T-helper 2 cell treated with Interferon-gamma antibody and Interleukin-4, amounts not matched to agents 5 μg/mL and 100 μg/mL, for 36 hours (primary cell): ENCODE data around the gene TGFB3.
A peak's percentile ranks its signal among the peaks of the same experiment; 100 is the strongest.

Experiments
- DNase-seq: peaks from one replicate; pipeline ENCODE4 v3.0.0; 2021; ENCODE audit warnings: low spot score
- H3K27ac Mint-ChIP-seq: one replicate; pipeline ENCODE4 v1.8.0; 2021; ENCODE audit warnings: mild to moderate bottlenecking, mixed read lengths
- H3K27me3 Mint-ChIP-seq: one replicate; pipeline ENCODE4 v1.8.0; 2021; ENCODE audit warnings: low read depth, mixed read lengths
- H3K36me3 Mint-ChIP-seq: one replicate; pipeline ENCODE4 v1.8.0; 2021; ENCODE audit warnings: low read depth, mixed read lengths
- H3K4me1 Mint-ChIP-seq: one replicate; pipeline ENCODE4 v1.8.0; 2021; ENCODE audit warnings: low read depth, mixed read lengths
- H3K4me3 Mint-ChIP-seq: one replicate; pipeline ENCODE4 v1.8.0; 2022; ENCODE audit warnings: mild to moderate bottlenecking, moderate library complexity, mixed read lengths
- H3K9me3 Mint-ChIP-seq: one replicate; pipeline ENCODE4 v1.8.0; 2021; ENCODE audit warnings: mixed read lengths

Gene TGFB3

DNA sequence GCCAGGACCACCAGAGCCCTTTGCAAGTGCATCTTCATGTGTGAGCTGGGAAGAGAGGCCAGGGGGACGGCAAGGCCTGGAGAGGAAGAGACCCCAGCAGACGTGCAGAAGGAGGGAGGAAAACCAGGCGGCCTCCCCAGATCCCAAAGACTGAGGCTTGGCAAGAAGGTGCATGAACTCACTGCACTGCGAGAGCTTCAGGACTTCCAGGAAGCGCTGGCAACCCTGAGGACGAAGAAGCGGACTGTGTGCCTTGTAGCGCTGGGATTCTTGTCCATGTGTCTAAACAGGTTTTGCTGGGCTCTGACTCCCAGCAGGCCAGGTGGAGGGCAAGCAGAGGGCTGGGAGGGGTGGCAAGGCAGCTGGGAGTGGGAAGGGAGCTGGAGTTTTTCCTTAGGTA is 939 bp downstream of the TGFB3 start:
- Mint-ChIP-seq H3K9me3 (no peaks in the 10 kb centered on the region), H3K27me3 (peaks cover 22% of the 10 kb centered on the region), H3K4me1 (peaks cover 19% of the 10 kb centered on the region), H3K27ac (peak overlapping the region; percentile 54), H3K4me3 (peak overlapping the region; percentile 85), H3K36me3 (no peaks in the 10 kb centered on the region)
- no peak for DNase-seq

DNA sequence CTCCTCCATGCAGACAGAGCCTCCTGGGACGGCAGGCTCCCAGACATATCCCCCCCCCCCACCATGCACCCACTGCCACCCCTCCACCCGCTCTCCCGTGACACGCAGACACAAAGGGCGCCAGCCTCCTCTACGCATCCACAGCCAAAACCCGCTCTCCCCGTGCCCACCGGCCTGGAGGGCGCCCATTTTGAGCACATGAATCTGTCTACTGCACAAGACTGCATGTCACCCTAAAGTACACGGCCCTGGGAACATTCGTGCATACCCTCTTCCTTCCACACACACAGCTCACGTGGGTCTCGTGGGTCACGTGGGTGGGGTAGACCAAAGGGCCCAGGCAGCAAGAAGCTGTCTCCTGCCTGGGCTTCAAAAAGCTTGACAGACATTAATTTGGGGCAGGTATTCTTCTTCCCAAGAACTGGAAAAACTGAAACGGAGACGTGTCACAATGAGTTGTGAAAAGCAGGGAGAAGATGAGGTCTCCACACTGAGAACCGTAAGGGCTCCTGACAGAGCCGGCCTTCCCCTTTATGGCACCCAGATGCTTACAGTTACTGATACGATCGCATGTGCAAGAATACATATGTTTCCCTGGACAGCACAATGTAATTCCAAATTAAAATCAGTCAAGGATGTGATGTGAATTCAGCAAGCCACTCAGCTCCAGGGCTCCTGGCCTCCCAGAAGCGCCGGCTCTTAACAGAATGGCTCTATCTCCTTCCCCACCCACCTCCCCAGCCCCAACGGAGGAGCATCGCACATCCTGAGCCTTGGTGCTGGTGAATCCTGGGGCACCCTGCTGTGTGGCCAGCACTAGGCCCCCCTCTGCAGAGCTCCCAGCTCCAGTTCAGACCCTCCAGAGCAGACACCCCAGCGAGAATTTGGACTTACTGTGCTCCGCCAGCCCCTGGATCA is 1.9 kb downstream of the TGFB3 start:
- Mint-ChIP-seq H3K36me3 (no peaks in the 10 kb centered on the region), H3K4me1 (peaks cover 17% of the 10 kb centered on the region), H3K27ac (no peak overlapping the region), H3K4me3 (no peak overlapping the region), H3K27me3 (peaks cover 20% of the 10 kb centered on the region), H3K9me3 (no peaks in the 10 kb centered on the region)
- DNase-seq: no peak

- Mint-ChIP-seq H3K9me3 (no peaks in the 10 kb centered on the region), H3K27ac (no peak overlapping the region), H3K36me3 (no peaks in the 10 kb centered on the region), H3K27me3 (peaks cover 14% of the 10 kb centered on the region), H3K4me3 (no peak overlapping the region), H3K4me1 (peaks cover 17% of the 10 kb centered on the region)
- DNase-seq: no peak
Measured at GRCh38 chr14:75979071-75979571, 2.7 kb downstream of the TGFB3 start.

DNA sequence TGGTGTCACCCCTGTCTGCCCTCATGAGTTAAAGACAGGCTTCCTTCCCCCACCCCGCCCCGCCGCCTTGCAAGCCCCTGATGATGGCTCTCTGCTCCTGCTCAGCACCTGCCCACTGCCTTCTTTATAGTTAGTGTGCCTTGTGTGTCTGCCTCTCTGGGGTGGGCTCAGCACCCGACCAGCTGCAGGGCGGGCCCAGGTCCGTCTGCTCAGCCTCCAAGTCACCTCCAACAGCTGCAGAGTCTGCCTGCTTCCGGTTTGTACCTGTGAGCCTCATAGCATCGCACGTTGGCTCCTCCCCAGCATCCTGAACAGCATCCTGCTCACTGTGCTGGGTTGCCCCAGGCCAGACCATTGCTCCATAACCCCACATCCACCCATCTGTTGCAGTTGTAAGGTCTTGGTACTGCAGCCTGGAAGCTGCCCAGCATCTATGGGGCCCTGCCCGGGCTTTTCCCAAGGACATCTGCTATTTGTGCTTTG is 3.5 kb downstream of the TGFB3 start:
- H3K9me3 Mint-ChIP-seq: no peaks in the 10 kb centered on the region
- peaks cover 6% of the 10 kb centered on the region for H3K27me3 Mint-ChIP-seq
- H3K4me1 Mint-ChIP-seq: peaks cover 17% of the 10 kb centered on the region
- H3K27ac Mint-ChIP-seq: no peak overlapping the region
- no peak overlapping the region for H3K4me3 Mint-ChIP-seq
- no peaks in the 10 kb centered on the region for H3K36me3 Mint-ChIP-seq
- DNase-seq: no peak

- Mint-ChIP-seq H3K4me1 (peaks cover 15% of the 10 kb centered on the region), H3K9me3 (no peaks in the 10 kb centered on the region), H3K27me3 (peaks cover 2% of the 10 kb centered on the region), H3K4me3 (no peak overlapping the region), H3K36me3 (no peaks in the 10 kb centered on the region), H3K27ac (no peak overlapping the region)
- DNase-seq: no peak
Measured at GRCh38 chr14:75977582-75977943, 4.2 kb downstream of the TGFB3 start.

- H3K36me3 Mint-ChIP-seq: no peaks in the 10 kb centered on the region
- no peaks in the 10 kb centered on the region for H3K9me3 Mint-ChIP-seq
- no peak for DNase-seq
- H3K4me1 Mint-ChIP-seq: peaks cover 15% of the 10 kb centered on the region
- no peak overlapping the region for H3K4me3 Mint-ChIP-seq
- no peak overlapping the region for H3K27ac Mint-ChIP-seq
- no peaks in the 10 kb centered on the region for H3K27me3 Mint-ChIP-seq
Measured at GRCh38 chr14:75976826-75977581, 4.8 kb downstream of the TGFB3 start.

DNA sequence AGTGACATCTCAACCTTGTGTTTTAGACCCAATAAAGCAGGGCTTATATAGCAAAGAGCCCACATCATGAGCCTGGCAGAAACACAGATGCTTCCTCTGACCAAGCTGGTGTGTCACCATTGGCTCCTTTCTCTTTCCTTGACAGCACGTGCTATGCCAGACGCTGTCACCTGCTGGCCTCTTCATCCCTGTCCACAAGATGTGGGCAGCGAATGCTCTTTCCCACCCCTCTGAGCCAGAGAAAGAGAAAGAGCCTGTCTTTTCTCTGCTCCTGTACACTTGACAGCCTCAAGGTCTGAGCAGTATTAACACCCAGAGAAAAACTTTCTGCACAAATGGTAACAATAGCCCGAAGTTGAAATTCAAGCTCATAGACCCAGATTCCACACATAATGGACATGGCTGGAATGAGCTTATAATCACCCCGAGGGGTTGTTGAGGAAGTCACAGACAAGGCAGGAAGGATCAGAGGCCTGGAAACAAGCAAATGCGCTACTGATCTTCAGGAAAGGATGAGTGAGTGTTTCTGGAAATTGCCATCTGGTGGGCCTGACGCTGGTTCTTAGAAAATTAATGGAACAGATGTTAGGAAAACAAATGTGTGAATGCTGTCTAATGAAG is 8.9 kb downstream of the TGFB3 start:
- Mint-ChIP-seq H3K4me3 (no peak overlapping the region), H3K36me3 (no peaks in the 10 kb centered on the region), H3K27ac (no peak overlapping the region), H3K27me3 (no peaks in the 10 kb centered on the region), H3K4me1 (no peaks in the 10 kb centered on the region), H3K9me3 (no peaks in the 10 kb centered on the region)
- no peak for DNase-seq

- no peaks in the 10 kb centered on the region for H3K36me3 Mint-ChIP-seq
- H3K4me1 Mint-ChIP-seq: no peaks in the 10 kb centered on the region
- H3K27me3 Mint-ChIP-seq: no peaks in the 10 kb centered on the region
- no peak overlapping the region for H3K4me3 Mint-ChIP-seq
- no peak overlapping the region for H3K27ac Mint-ChIP-seq
- no peaks in the 10 kb centered on the region for H3K9me3 Mint-ChIP-seq
- DNase-seq: no peak
Measured at GRCh38 chr14:75971509-75971908, 10.3 kb downstream of the TGFB3 start.

GRCh38 chr14:75970989-75971388 is 10.8 kb downstream of the TGFB3 start:
- Mint-ChIP-seq H3K4me3 (no peak overlapping the region), H3K27ac (no peak overlapping the region), H3K9me3 (no peaks in the 10 kb centered on the region), H3K27me3 (no peaks in the 10 kb centered on the region), H3K36me3 (no peaks in the 10 kb centered on the region), H3K4me1 (no peaks in the 10 kb centered on the region)
- no peak for DNase-seq

DNA sequence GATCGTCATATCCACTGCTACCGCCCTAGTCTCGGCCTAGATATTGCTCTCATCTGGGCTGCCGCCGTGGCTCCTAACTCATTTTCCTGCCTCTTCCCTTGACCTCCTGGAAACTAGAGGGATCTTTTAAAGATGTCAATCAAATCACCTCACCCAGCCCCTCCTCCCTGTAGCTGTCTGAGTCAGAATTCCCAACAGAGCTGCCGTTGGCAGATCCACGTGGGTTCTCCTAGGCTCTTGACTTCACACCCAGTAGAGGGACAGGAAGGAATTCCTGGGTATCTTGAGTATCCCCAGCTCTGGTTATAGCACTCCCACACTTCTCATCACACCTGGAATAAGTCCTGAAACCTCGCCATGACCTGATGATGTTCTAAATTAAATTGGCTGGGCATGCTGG is 11.9 kb downstream of the TGFB3 start:
- Mint-ChIP-seq H3K36me3 (no peaks in the 10 kb centered on the region), H3K4me3 (no peak overlapping the region), H3K4me1 (no peaks in the 10 kb centered on the region), H3K27ac (no peak overlapping the region), H3K27me3 (no peaks in the 10 kb centered on the region), H3K9me3 (no peaks in the 10 kb centered on the region)
- DNase-seq: no peak

- H3K4me1 Mint-ChIP-seq: no peaks in the 10 kb centered on the region
- no peaks in the 10 kb centered on the region for H3K27me3 Mint-ChIP-seq
- no peak overlapping the region for H3K4me3 Mint-ChIP-seq
- no peak for DNase-seq
- H3K36me3 Mint-ChIP-seq: no peaks in the 10 kb centered on the region
- no peaks in the 10 kb centered on the region for H3K9me3 Mint-ChIP-seq
- no peak overlapping the region for H3K27ac Mint-ChIP-seq
Measured at GRCh38 chr14:75969126-75969525, 12.7 kb downstream of the TGFB3 start.

- Mint-ChIP-seq H3K27me3 (no peaks in the 10 kb centered on the region), H3K4me3 (no peak overlapping the region), H3K36me3 (no peaks in the 10 kb centered on the region), H3K4me1 (no peaks in the 10 kb centered on the region), H3K9me3 (no peaks in the 10 kb centered on the region), H3K27ac (no peak overlapping the region)
- DNase-seq: no peak
Measured at GRCh38 chr14:75968456-75968855, 13.3 kb downstream of the TGFB3 start.

GRCh38 chr14:75967866-75968265 is 13.9 kb downstream of the TGFB3 start:
- H3K4me1 Mint-ChIP-seq: no peaks in the 10 kb centered on the region

DNA sequence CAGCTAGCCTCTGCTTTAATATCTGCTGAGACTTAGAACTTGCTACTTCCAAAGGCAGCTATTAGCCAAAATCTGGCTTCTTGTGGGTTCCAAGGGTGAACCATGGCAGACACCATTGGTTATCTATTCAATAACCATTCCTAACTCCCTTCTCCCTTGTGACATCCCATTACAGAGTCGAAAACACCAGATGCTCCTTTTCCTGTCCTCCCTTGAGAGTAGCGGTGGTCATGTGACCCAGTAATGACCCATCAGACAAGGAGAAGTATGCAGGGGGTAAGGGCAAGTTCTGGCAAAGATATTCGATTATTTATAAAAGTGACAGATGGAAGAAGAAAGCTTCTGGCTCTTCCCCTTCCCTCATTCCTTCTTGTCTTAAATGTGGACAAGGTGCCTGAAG is 20.1 kb downstream of the TGFB3 start:
- H3K4me3 Mint-ChIP-seq: no peak overlapping the region
- H3K4me1 Mint-ChIP-seq: no peaks in the 10 kb centered on the region
- no peak overlapping the region for H3K27ac Mint-ChIP-seq

More at GRCh38 chr14:75967866-75968265, 13.9 kb downstream of the TGFB3 start:
- Mint-ChIP-seq H3K27ac (no peak overlapping the region), H3K27me3 (no peaks in the 10 kb centered on the region), H3K36me3 (no peaks in the 10 kb centered on the region), H3K4me3 (no peak overlapping the region), H3K9me3 (no peaks in the 10 kb centered on the region)
- DNase-seq: no peak

More for the DNA sequence above, 20.1 kb downstream of the TGFB3 start:
- Mint-ChIP-seq H3K36me3 (no peaks in the 10 kb centered on the region), H3K27me3 (no peaks in the 10 kb centered on the region), H3K9me3 (no peaks in the 10 kb centered on the region)
- no peak for DNase-seq
